Mucosa of descending colon (tissue), 3 donors: ENCODE data around the gene LBX2. TPM values are rescaled to one million over a fixed set of nuclear protein-coding genes. Genes with fewer than 3 reads are reported as not detected.
A peak's percentile ranks its signal among the peaks of the same experiment; 100 is the strongest.

ENCODE experiments used
- ATAC-seq: fragments of 200-7000 bp; cut with Tn5 transposase; one replicate; pipeline ENCODE4 v1.9.1; 2020; ENCODE audit warnings: mild to moderate bottlenecking, moderate library complexity
- DNase-seq, 3 donors: peaks; one replicate each; pipeline ENCODE4 v3.0.0-alpha.2; 2020
- H3K36me3 ChIP-seq: fragments of 200-600 bp; one replicate; pipeline ENCODE4 v1.8.0; 2021; ENCODE audit warnings: low read depth, mild to moderate bottlenecking
- H3K4me1 ChIP-seq: fragments of 200-600 bp; one replicate; pipeline ENCODE4 v1.8.0; 2021; ENCODE audit warnings: low read depth, mild to moderate bottlenecking
- H3K4me3 ChIP-seq: fragments of 200-600 bp; one replicate; pipeline ENCODE4 v1.8.0; 2021; ENCODE audit warnings: mild to moderate bottlenecking
- H3K9me3 ChIP-seq: fragments of 200-600 bp; one replicate; pipeline ENCODE4 v1.8.0; 2021; ENCODE audit warnings: mild to moderate bottlenecking
- intact Hi-C, 2 donors: fragments of 100-400 bp; cut with DNase I in 1 of 2; cut with micrococcal nuclease in 1 of 2; formaldehyde crosslinking; loops; one replicate each; pipeline versions ENCODE4 v1.11.0 to v1.11.1; 2022; cut with DNase I, micrococcal nuclease
- total RNA-seq, 3 donors: library from RNA; stranded (reverse); fragmentation: NEBNext Ultra II Directional in 2 of 3; extraction: Animal tissue kit (Norgen Biotek cat#: 25700) in 2 of 3; gene quantifications; one replicate each; pipeline versions ENCODE4 v1.2.1 to v1.2.4, GENCODE V29; 2021 to 2023
- TF ChIP-seq, protein P1 (sequence below): fragments of 200-600 bp; IDR thresholded peaks from one replicate; pipeline ENCODE4 v1.8.0; 2022; ENCODE audit warnings: antibody characterized with exemption, mild to moderate bottlenecking
- donor health status: DM: no; HTN: no; CAD: no; lungs with moderate emphysema.
- donor health status: DM: no; HTN: no; CAD: no.
- donor health status: DM: no; HTN: yes; CAD: no.

LBX2 gene
- total RNA-seq, 3 donors from 2014 or later: 1.0 to 1.5 (median 1.5) TPM

DNA sequence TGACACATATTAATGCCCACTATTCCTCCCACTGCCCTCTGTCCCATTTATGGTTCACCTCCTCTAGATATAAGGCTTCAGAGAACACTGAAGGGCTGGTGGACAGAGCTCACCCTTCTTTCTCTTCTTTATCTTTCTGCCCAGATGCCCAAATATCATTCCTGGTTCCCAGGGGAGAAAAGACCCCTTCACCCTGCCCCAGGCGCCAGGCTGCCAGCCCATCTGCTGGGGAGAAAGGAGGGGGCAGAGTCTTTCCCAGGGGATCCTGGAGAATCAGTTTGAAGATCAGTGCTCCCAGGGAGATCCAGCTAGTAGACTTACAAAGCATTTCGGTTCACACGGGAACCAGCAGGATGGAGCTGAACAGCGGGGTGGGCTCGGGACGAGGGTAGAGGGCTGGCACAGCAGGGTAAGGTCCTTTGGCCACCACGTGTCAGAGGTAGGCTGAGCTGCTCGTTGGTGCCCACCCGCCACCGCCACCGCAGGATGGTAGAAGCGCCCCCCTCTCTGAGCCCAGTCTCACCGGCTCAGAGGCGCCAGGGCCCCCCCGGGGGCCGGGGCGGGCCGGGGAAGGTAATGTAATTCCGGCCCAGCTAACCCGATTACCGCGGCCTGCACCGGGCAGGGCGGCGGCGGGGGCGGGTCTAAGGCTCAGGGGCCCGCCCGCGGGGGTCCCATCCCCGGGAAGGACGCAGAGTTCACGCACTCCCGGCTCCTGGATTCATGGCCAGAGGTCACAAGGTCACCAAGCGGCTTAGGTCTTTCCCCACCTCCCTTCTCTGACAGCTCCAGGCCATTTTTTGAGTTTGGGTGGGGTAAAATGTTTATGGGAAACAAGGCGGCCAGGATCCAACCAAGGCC, 13.6 kb upstream of the LBX2 start:
- Histone ChIP-seq H3K4me1 (peaks cover 32% of the 10 kb centered on the region), H3K36me3 (no peaks in the 10 kb centered on the region), H3K9me3 (no peaks in the 10 kb centered on the region), H3K4me3 (no peak overlapping the region)
- no peak for DNase-seq
- TF ChIP-seq, protein P1, sequence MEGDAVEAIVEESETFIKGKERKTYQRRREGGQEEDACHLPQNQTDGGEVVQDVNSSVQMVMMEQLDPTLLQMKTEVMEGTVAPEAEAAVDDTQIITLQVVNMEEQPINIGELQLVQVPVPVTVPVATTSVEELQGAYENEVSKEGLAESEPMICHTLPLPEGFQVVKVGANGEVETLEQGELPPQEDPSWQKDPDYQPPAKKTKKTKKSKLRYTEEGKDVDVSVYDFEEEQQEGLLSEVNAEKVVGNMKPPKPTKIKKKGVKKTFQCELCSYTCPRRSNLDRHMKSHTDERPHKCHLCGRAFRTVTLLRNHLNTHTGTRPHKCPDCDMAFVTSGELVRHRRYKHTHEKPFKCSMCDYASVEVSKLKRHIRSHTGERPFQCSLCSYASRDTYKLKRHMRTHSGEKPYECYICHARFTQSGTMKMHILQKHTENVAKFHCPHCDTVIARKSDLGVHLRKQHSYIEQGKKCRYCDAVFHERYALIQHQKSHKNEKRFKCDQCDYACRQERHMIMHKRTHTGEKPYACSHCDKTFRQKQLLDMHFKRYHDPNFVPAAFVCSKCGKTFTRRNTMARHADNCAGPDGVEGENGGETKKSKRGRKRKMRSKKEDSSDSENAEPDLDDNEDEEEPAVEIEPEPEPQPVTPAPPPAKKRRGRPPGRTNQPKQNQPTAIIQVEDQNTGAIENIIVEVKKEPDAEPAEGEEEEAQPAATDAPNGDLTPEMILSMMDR: no peak
- ATAC-seq: no peak
- intact Hi-C loops: no loop called here

DNA sequence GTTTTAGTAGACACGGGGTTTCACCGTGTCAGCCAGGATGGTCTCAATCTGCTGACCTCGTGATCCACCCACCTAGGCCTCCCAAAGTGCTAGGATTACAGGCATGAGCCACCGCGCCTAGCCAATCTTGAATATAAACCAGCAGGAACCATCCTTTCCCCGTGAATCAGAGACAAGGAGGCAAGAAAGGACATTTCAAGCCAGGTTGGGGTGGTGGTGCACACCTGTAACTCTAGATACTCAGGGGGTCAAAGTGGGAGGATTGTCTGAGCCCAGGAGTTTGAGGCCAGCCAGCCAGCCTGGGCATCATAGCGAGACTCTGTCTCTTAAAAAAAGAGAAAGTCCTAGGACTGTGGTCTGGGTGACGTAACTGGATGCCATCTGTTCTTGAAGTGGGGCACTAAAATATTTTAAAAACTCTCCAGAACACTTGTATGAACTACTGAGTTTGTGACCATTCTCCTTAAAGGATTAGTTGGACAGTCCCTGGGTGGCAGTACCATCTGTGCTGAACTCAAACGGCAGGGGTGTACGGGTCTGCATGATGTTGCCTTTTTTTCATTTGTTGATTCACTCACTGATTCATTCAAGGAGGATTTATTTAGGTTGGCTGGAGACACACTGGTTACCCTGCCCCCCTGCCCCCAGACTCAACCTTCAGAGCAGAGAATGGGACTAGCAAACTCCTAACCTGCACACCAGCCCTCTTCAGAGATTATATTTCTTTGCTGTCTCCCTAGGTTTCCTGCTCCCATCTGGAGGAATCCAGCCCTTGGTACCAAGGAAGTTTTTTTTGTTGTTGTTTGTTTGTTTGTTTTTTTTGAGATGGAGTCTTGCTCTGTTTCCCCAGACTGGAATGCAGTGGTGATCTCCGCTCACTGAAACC, 11.9 kb upstream of the LBX2 start:
- Histone ChIP-seq H3K36me3 (no peaks in the 10 kb centered on the region), H3K4me1 (peaks cover 33% of the 10 kb centered on the region), H3K4me3 (no peak overlapping the region), H3K9me3 (no peaks in the 10 kb centered on the region)
- ATAC-seq (no peak), DNase-seq (no peak)
- intact Hi-C loops: no loop called here
- TF ChIP-seq, protein P1: no peak

DNA sequence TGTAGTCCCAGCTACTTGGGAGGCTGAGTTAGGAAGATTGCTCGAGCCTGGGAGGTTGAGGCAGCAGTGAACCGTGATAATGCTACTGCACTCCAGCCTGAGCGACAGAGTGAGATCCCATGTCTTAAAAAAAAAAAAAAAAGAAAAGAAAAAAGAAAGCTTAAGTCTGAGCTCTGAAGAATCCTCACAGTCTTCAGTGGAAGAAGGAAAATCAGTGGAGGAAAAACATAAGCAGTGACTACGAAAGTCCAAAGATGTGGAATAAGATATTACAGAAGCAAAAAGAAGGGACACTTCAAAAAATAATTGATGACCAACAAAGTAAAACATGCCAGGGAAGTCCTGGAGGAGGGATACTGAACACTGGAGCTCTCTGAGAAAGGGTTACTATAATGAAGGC, 10.9 kb upstream of the LBX2 start:
- TF ChIP-seq, protein P1: no peak
- no peak for ATAC-seq
- no peak for DNase-seq
- intact Hi-C loops: no loop called here
- no peak overlapping the region for H3K4me3 ChIP-seq
- H3K9me3 ChIP-seq: no peaks in the 10 kb centered on the region
- H3K36me3 ChIP-seq: no peaks in the 10 kb centered on the region
- H3K4me1 ChIP-seq: peaks cover 33% of the 10 kb centered on the region

DNA sequence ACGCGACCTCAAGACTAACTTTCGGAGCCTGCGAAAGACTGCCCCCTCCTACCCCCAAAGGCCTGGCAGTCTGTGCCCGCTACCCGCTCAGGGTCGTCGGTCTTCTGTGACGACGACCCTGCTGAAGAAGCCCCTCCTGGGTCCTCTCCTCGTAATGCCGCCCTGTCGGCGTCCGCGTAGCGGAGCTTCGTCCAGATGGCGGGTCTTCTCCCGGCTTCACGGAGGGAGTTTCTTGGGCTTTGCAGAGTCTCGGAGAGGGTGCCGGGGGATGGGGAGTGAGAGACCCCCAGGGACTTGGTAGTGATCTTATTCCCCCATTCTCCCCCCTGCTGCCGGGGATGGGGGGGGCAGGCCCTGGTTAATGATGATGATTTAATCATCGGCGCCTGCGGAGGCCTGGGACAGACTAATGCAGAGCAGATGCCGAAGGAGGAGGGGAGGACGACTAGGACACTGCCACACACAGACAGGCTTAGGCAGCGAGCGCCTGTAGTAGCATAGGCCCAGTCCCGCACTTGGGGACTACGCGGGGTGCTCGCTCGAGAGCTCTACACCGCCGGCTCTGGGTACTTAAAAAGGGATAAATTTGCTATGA, 8.6 kb upstream of the LBX2 start:
- Histone ChIP-seq H3K36me3 (no peaks in the 10 kb centered on the region), H3K4me3 (peak overlapping the region; percentile 46), H3K9me3 (no peaks in the 10 kb centered on the region), H3K4me1 (peaks cover 34% of the 10 kb centered on the region)
- intact Hi-C loops: no loop called here
- TF ChIP-seq, protein P1: no peak
- peak; percentile 61 to 72 (median 70) for DNase-seq
- peak; percentile 53 for ATAC-seq

DNA sequence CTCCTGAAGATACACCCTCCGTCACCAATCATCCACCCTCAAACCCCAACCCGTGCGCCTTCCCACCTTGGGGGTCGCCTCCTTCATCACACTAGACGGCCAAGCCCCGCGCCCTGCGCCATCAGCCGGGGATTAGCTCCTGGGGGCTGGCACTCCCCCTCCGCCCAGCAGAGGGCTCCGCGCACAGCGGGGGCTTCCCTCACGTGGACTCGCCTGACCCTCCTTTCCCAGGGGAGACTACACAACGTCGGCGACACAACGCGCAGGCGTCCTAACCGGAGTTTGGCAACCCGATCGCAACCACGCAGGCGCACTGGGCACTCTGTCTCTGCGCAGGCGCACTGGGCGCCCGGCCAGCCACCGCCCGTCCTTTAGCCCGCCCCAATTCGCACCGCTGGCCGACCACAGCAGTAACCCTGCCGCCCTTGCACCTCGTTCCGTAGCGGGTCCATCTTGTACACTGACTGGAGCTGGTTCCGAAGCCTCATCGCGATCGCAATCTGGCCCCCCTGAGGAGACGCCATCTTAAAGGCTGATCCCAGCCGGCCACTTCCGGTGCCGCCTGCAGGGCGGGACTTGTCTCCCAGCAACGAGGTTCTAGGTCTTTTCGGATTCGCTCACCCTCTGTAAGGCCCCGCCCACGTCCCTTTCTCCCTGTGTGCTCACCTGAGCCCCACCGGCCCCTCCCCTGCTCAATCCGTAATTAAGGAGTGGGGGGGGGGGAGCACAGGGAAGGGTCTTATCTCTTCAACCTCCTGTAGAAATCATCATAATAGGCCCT, 7.9 kb upstream of the LBX2 start, which contains the start of gene PCGF1:
TSS of gene PCGF1 (minus strand) at position 551 of the 781 bp plus-strand sequence. CDS start at position 524, 27 bp downstream.
- Histone ChIP-seq H3K4me3 (peak within 1 kb of the TSS; percentile 46), H3K9me3 (no peaks in the 10 kb centered on the region), H3K36me3 (no peaks in the 10 kb centered on the region), H3K4me1 (peaks cover 34% of the 10 kb centered on the region)
- TF ChIP-seq, protein P1: no peak
- DNase-seq: peak; percentile 100
- intact Hi-C loops: no loop called here
- ATAC-seq: peak; percentile 93
